Pulmonary artery endothelial cell (primary cell): Measurements from ENCODE around the gene RGP1. TPM values are rescaled to one million over a fixed set of nuclear protein-coding genes. Genes with fewer than 3 reads are reported as not detected.

Experiments
- DNase-seq: peaks from one replicate; pipeline ENCODE4 v3.0.0-alpha.2; 2011; ENCODE audit warnings: low read depth, low spot score
- total RNA-seq: library from RNA; depleted of rRNA; stranded (reverse); fragments of >200 nt; gene quantifications from 2 replicates; pipeline ENCODE4 v1.2.3, GENCODE V29; 2014

Gene RGP1
- total RNA-seq, 1 donor from 2014 or later, result 13.2 TPM

DNA sequence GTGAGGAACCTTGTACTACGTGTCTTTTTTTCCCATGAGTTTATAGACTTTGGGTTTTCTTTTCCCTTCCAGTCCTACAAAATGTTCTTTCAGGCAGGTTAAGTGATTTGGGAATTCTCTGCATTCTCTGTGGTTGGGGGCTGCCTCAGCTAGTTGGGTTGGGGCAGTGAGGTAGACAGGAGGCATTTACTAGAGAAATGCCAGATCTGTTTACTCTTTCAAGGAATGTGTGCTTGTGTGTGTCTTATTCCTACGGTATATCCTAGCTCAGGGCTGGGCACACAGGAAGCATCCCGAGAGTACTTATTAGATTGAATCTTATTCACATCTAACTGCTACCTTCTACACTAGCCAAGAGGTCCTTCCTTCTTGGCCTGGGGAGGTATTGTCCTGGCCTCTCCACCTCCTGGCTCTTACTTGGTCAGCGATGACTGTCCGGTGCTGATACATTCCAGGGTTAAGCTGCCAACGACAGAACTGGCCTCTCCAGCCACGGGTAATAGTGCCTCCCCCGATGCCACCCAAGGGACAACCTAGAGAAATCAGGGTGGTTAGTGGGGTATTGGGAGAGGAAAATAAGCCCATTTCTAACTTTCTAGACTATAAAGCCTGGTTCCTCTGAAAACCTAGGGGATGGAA, 5.1 kb upstream of the RGP1 start:
- DNase-seq, result no peak

DNA sequence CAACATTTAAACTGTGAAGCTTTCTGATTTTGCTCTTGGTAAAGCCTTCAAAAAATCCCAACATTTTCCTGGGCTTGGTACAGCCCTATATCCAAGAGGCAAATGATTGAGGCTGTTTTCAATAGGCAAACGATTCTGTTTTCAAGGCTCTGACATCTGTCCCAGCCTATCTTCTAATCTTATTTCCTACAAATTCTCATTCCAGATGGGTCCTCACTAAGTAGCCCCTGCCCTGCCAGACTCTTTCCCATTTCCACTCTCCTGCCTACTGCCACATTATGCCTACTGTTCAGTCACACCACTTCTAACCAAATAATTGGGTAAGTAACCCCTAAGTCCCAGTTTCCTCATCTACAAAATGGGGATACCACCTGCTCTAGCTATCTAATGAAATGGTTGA, 3.5 kb upstream of the RGP1 start:
- DNase-seq, result no peak

DNA sequence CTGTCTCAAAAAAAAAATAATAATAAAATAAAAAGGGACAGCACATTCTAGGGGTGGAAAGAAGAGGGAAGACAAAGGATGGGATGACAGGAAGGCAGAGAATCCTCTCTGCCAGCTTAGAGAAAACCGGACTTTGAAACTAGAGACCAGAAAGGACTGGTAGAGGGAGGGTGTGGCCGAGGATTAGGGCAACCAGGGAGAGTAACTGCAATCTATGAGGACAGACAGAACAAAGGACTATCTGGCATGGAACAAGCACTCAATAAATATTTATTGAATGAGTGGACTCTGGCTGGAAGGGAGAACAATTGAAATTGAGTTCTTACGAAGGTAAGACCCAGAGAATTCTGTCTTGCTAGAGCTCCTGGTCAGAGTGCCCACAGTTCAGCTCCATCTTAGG, 2.5 kb upstream of the RGP1 start:
- DNase-seq, result no peak

GRCh38 chr9:35748242-35748857, 737 bp upstream of the RGP1 start:
- DNase-seq, result no peak

- no peak for DNase-seq
Measured at GRCh38 chr9:35749515-35750255, 598 bp downstream of the RGP1 start.

DNA sequence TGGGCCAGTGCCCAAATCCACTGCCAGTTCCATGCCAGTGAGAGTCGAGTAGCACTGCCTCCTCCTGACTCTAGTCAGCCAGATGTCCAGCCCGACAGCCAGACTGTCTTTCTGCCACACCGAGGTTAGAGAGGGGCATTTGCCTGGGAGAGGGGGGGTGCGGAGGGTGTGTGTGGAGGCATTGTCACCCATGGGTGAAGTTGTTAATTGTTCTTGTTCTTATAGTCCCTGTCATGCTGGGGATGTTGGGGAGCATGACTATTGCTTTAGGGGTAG, 1.1 kb downstream of the RGP1 start:
- no peak for DNase-seq

- DNase-seq, result no peak
Measured at GRCh38 chr9:35753466-35753865, 4.4 kb downstream of the RGP1 start.

DNA sequence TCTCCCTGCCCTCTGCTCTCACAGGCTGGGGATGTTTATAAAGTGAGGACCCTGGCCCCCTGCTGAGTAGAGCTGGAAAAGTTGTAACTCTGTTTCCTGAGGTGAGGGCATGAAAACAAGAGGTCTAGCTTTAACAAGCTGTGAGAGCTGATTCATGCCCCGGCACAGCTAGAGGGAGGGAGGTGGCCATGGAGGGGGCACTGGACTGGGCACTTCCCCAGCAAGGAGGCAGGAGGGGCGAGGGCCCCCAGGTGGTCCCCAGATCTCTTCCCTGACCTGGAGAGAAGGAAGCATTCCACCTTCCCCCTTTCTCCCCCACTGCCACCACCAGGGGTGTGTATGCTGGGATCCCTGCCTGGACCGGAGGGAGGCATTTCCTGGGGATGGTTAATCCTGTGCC, 5.2 kb downstream of the RGP1 start, which contains the start of gene MSMP:
Gene MSMP (minus strand): TSS at position 13 of the 400 bp plus-strand sequence. CDS start 147 bp downstream, outside the sequence.
- no peak for DNase-seq

DNA sequence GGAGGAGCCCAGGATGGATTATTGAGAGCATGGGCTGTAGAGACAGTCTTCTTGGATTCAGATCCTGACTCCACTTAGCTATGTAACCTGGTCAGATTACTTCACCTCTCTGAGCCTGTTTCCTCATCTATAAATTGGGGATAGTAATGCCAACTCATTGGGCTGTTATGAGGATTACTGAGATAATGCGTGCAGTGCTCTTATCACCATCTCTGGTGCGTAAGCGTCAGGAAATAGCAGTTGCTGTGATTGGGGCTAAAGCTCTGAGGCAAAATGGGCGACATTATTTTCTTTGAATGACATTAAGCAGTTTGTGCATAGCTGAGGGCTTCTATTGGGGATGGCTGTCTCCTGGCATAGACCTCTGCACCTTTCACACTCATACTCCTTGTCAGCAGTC, 6.0 kb downstream of the RGP1 start:
- DNase-seq, result no peak

GRCh38 chr9:35756275-35757225, 7.5 kb downstream of the RGP1 start:
- DNase-seq, result no peak

GRCh38 chr9:35757226-35757891, 8.3 kb downstream of the RGP1 start:
- no peak for DNase-seq

GRCh38 chr9:35757892-35758275, 8.8 kb downstream of the RGP1 start:
- DNase-seq, result no peak

- no peak for DNase-seq
Measured at GRCh38 chr9:35758475-35759050, 9.5 kb downstream of the RGP1 start.

DNA sequence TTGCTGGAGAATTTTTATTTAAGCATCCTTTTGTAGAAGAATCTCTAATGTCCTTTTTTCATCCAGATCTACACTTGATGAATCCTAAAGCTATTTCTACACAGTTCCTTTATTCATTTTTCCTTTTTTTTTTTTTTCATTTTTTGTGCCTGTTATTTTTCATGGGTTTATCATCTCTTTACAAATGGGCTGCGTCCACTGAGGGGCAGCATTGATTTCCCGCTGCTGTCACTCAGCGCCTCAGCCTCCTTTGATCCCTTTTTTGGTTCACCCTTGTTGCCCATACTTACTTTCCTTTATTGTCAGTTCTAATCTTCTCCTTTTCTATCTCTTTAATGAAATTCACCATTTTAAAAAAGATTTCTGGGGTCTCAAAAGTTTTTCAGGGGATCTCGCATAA, 10.7 kb downstream of the RGP1 start:
- DNase-seq, result no peak

DNA sequence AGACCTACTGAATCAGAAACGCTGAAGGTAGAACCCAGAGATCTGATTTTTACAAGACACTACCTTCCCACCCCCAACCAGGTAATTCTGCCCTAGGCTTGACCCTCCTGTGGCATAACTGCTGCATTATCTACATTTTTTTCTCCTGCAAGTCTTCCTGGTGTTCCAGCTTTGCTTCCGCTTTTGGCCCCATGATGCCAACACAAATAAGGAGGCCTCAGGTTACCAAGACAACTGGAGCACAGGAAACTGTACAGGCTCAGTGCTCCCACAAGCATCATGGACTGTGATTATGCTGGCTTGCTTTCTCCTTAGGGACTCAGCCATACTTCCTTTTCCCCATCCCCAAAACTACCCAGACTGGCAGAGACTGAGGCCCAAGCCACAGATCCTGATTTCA, 11.6 kb downstream of the RGP1 start:
- DNase-seq, result peak; percentile 95

- DNase-seq, result no peak
Measured at GRCh38 chr9:35763181-35763580, 14.1 kb downstream of the RGP1 start.

DNA sequence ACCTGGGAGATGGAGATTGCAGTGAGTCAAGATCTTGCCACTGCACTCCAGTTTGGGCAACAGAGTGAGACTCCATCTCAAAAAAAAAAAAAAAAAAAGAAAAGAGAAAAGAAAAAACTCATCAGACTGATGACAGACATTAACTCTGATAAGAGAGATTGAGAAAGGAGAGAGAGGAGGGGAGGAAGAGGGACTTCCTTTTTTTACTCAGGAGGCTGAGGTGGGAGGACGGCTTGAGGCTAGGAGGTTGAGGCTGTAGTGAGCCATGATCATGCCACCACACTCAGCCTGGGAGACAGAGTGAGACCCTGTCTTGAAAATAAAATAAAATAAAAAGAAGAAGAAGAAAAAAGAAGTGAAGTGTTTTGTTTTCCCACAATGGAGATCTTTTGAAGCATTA, 14.7 kb downstream of the RGP1 start:
- DNase-seq, result no peak

- no peak for DNase-seq
Measured at GRCh38 chr9:35766997-35767396, 17.9 kb downstream of the RGP1 start.

DNA sequence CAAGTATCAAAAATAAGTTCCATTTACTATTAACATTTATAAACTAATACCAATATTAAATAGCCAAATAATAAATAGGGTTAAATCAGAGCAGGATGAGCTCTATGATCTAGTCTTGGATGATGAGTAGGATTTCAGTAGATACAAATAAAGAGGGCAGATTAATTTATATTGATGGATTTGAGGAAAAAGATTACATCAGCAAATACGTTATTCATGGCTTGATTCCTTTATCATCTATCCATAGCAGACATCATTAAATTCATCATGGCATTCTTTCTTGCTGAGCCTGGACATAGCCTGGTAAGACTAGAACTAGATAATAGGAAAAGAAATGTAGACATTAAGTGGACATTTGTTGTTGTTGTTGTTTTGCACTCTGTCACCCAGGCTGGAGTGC, 18.4 kb downstream of the RGP1 start:
- DNase-seq, result no peak

- no peak for DNase-seq
Measured at GRCh38 chr9:35769763-35770162, 20.7 kb downstream of the RGP1 start.

DNA sequence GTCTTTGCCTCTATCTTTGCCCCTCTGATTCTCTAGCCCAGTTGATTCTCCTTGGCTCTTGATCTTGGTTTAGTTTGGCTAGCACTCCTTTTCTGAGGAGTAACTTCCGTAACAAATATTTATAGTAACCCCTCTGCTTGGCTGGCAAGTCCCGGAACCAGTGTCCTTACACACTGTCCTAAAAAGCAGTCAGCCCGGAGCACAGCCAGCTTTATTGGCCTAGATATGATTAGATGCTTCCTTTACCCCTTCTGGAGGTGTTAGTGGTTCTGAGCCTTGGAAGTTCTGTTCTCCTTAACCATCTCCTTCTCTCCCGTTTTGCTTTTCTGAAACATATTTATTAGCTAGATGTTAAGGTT, 22.0 kb downstream of the RGP1 start:
- DNase-seq, result no peak
